GF-D8 (cell line): Measurements from ENCODE around the gene MAN1B1.
"Not testable (repeated sequence)": the region's sequence is repeated elsewhere in the genome, so short reads cannot be mapped to it uniquely, and the experiment has no call there.

Experiments used
- DNase-seq: peaks from one replicate; lab custom pipeline; 2025; lab: John Stamatoyannopoulos, UW

MAN1B1 gene

DNA sequence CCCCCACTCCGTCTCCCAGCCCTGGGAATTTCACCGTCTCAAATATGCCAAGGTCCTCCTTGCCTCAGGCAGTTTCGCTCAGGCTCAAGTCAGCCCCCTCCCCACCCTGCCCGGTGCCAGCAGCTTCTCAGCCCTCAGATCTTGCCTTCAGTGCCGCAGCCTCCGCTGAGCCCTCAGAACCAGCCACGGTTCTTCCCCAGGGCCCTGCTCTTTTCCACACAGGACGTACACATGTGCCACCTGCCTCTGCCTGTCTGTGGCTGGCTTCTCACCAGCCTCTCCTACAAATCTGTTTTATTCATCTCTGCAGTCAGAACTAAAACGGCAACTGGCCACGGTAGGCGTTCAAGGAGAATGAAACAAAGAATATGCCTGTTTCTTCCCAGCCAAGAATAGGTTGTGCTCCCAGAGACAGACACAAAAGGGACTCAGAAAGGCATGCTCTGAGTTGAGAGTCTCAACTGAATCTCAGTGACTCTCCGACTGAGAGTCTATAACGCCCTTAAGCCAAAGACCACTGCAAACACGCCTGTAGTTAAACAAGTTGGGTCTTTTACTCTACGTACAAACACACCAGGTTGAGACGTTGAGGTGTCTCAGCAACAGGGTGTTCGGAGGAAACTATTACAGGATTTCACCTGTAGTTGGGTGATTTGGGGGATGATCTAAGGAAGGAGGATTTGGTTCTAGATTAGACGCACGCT lies 41.5 kb downstream of the MAN1B1 start:
- DNase-seq, result no peak

DNA sequence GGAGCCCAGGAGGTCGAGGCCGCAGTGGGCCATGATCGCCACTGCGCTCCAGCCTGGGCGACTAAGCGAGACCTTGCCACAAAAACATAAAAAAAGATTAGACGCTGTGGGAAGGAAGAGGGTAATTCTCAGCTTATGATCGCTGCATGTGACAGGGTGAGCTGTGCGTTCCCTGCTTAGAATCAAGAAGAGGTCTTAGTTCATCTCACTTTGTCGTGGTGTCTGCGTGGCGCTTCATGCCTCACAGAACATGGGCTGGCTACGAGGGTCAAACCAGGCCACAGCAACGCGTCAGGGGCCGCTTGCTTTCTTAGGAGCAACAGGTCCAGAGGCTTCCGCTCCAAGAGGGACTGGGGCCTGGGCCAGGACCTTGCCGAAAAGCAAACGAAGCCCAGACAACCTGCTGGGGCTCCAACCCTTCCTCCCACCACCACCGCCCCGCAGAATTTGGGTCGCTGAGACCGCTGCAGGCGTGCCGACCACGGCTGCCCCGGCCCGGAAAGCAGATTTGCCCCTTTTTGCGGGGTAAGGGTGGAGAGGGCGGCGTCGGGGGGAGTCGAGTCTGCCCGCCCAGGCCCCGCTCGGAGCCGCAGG lies 42.2 kb downstream of the MAN1B1 start:
- no peak for DNase-seq

DNA sequence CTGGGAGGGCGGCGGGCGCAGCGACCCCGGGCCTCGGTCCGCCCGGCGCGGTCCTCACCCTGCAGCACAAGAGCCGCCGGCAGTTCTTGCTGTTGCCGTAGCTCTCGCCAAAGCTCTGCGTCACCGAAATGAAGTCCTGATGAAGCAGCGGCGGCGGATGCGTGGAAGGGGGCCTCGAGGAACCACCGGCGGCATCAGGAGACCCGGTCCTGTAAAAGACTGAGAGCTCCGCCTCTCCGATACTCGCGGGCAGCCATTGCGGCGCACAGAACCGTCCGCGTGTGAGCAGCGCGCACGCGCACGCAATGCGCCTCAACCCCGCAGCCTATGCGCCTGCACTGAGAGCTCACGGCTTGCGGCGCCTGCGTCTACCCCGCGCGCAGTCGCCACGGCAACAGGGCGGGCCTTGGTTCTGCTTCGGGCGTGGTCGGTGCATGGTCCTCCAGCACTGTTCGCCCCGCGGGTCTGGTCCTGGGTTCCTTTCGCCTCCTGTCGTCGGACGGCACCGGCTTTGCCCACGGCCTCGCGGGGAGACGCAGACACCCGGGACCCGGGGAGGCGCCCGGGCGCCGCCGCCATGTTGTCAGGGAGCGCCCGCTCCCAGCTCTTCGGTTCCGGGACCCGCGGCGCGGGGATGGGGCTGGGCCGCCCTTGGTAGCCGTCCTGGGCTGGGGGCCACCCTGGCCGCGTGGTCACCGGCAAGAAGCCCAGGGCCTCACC lies 42.8 kb downstream of the MAN1B1 start:
- DNase-seq, result peak; percentile 82

DNA sequence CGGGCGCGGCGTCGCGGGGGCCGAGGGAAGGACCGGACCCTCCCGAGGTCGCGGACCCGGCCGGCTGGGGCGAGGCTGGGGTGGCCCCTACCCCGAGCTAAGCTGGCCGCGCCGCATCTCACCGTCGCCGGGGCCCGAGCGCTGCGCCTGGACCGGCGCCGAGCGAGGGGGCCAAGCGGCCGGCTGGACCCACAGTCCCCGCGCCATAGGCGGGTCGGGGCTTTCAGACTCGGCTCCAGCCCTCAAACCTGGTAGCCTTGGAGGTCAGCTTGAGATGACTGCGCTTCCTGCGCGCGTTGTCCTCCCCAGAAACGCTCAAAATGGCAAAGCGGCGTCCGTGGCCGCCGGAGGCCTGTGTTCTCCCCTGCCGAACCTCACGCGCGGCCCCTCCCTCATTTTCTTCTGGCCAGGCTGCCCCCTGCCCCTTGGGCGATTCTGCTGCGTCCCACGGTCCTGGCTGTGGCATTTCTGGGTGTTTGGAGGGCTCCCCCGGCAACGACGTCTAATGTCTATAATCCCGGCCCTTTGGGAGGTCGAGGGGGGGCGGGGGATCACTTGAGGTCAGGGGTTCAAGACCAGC lies 43.5 kb downstream of the MAN1B1 start:
- DNase-seq, result no peak

DNA sequence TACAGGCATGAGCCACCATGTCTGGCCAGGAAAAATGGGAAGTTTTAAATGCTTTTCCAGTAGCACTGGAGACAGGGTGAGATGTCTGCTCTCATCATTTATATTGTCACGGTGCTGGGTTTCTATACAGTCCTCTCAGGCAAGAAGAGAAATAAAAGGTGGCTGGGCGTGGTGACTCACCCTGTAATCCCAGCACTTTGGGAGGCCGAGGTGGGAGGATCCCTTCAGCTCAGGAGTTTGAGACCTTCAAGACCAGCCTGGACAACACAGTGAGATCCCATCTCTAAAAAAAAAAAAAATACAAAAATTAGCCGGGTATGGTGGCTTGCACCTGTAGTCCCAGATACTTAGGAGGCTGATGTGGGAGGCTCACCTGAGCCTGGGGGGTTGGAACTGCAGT lies 47.4 kb downstream of the MAN1B1 start:
- no peak for DNase-seq

DNA sequence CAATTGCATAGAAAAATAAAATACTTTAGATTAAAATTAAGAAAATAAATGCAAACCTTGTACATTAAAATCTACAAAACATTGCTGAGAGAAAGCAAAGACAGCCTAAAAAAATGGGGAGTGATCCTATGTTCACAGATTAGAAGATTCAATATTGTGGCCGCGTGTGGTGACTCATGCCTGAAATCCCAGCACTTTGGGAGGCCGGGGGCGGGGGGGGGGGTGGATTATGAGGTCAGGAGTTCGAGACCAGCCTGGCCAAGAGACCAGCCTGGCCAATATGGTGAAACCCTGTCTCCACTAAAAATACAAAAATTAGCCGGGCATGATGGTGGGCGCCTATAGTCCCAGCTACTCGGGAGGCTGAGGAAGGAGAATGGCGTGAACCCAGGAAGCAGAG lies 48.4 kb downstream of the MAN1B1 start:
- DNase-seq, result not testable (repeated sequence)

DNA sequence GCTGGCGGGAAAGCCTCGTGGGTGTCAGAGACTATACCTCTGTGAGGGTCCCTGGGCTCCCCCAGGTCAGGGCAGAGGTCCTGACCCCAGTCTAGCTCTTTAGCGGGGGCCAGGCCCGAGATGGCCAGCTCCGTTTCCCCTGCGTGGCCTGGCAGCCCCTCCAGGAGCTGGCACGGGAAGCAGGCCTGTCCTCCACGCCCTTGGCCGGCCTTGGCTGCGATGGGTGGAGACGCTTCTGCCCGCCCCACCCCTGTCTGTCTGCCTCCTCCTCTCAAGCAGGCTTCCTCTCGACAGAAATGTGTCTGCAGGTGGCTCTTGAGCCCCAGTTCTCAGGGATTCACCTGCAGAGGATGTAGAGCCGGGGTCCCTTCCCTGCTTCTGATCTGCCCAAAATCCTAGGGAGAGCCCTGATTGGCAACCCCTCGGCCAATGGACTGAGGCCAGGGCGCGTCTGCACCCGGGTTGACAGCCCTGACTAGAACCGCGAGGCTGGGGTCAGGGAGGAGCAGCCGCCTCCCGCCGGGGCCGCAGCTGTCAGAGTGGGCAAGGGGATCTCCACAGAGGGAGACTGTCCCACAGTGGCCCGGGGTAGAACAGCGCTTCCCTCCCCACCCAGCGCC lies 49.6 kb downstream of the MAN1B1 start:
- no peak for DNase-seq

DNA sequence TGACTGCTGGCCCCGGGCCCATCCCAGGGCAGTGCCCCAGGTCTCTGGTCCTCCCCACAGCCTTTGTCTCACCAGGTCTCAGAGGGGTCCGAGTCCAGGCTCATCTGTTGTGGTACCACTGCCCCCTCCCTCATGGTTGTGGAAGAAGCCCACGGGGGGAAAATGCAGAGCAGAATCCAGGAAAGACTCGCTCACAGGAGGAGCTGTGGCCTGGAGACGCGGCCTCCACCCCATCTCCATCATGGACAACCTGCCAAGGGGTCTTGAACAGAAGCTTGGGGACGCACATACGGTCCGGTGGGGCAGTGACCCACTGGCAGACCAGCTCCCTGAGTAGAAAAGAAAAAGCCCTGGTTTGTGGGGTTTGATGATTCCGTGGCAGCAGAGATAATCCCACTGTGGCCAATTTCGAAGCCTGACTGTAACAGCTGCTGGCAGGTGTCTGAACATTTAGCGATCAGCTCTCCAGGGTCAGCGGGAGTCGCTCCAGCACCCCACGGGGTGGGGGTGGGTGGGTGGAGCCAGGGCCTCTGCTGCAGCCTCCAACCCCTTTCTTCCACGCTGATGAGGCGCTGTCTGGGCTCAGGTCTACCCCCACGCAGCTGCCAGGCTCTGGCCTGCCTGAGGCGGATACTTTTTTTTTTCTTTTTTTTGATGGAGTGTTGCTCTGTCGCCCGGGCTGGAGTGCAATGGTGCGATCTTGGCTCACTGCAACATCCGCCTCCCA lies 50.3 kb downstream of the MAN1B1 start:
- DNase-seq, result no peak

DNA sequence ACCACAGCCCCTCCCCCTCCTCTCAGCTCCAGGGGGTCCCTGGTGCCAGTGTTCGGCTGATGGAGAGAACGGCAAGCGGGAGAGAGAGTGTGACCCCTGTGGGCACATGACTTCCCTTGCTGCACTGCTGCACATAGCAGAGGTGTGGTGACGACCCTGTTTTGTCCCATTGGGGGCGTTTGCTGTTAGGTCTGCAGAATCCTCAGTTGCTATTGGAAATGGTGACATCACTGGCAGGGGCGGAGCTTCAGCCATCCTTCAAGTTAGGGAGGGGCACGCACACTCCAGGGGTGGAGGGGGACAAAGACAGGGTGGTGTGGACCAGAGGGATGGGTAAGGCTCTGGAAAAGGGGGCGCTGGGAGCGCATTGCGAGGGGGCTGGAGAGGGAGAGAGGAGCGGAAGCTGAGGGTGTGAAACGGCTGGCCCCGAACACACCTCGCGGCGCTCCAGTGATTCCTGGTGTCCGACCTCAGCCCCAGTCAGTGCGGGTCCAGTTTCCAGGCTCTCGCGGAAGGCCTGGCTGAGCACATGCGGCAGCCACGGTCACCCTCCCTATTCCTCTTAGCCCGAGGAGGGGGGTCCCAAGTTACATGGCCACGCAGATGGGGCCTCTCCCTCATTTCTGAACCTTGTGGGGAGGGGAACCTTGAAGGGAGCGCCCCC lies 51.4 kb downstream of the MAN1B1 start:
- no peak for DNase-seq

DNA sequence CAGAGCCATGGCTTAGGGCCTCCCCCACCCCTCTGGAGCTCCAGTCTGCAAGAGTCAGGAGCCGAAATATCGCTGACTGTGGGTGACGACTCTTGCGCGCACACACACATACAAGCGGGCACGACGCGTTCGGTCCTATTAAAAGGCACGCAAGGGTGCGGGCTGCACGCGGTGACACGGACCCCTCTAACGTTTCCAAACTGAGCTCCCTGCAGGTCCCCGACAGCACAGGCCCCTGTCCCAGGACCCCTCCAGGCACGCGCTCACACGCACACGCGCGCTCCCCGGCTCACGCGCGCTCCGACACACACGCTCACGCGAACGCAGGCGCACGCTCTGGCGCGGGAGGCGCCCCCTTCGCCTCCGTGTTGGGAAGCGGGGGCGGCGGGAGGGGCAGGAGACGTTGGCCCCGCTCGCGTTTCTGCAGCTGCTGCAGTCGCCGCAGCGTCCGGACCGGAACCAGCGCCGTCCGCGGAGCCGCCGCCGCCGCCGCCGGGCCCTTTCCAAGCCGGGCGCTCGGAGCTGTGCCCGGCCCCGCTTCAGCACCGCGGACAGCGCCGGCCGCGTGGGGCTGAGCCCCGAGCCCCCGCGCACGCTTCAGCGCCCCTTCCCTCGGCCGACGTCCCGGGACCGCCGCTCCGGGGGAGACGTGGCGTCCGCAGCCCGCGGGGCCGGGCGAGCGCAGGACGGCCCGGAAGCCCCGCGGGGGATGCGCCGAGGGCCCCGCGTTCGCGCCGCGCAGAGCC lies 52.1 kb downstream of the MAN1B1 start, which contains the start of gene GRIN1:
TSS of gene GRIN1 (plus strand) at position 433 of the 746 bp plus-strand sequence. CDS start 333 bp downstream, outside the sequence.
- DNase-seq, result no peak

DNA sequence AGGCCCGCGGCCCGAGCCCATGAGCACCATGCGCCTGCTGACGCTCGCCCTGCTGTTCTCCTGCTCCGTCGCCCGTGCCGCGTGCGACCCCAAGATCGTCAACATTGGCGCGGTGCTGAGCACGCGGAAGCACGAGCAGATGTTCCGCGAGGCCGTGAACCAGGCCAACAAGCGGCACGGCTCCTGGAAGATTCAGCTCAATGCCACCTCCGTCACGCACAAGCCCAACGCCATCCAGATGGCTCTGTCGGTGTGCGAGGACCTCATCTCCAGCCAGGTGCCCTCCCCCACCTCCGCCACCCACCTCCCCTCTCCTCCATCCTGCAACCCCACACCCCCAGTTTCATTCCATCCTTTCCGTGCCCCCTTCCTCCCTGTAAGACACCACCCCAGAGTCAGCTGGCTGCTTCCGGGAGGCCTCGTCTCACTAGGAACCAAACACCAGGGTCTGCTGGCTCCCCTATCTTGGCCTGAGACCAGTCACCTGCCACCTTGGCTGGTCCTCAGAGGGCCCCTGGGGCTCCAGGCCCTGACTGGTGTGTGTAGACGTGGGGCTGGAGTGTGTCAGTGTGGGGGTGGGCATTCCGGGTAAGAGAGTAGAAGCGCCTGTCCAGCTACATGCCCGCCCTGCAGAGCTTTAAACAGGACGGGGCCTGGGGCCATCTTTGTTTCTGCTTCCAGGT lies 52.8 kb downstream of the MAN1B1 start:
- DNase-seq, result no peak

DNA sequence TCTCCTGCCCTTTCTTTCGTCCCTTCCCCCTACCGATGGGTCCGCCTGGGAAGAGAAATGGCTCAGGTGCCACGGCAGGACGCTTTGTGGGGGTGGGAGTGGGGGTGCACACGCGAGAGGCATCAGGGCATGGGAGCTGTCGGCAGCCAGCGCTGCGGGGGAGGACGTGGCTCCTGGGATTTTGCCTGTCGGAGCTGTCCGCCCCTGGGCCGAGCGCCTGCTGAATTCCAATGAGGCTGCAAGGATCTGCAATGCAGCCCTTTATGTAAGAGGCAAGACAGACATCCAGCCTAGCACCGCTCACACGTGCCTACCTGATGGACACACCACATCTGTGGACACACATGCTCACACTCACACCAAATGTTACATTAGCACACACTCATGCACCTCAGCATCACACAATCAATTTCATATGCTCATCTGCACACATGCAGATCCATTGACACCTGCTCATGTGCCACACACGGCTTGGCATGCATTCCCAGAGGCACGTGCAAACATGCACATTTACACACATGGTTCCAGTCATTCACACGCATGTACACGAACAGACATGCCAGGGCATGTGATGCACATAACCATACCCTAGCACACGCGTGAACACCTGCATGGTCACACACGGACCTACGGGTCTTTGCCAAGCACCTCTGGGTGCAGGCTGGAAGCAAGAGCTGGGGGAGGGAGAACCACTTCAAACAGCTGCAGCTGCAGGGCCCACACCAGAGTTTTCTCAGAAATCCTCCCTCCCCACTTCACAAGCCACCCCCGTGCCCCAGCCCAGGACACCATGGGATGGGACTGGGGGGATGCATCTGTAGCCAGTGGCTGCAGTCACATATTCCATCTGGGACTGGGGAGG lies 53.6 kb downstream of the MAN1B1 start:
- no peak for DNase-seq

DNA sequence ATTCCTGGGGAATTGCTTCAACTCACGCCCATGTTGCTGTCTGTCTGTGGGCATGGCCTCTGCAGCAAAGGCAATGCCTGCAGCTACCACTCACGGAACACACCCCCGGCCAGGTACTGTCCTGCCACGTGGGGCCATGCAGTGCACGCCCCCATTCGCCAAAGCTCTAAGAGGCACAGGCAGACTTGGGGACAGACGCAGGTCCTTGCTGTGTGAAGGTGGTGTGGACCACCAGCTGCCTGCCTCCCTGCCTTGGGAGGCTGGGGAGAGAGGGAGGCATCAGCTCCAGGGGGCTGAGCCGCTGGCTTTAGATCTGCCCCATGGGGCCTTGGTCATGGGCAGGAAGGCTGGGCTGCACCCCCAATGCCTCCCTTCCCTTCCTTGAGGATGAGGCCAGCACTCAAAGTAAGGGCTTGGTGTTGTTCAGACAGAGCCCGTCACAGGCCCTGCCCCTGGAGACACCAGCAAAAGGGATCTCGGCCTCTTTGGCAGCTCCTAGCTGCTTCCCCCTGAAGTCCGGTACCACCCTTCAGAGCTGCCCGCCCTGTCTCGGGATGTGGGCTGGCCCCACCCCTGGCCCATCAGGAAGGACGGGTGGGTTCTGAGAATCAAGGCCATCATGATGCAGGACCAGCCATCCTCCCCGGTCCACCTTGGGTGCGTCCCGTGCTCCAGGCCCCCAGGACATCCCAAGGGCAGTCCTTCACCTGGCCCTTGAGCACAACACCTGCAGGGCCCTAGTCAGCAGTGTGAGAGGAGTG lies 54.4 kb downstream of the MAN1B1 start:
- no peak for DNase-seq

DNA sequence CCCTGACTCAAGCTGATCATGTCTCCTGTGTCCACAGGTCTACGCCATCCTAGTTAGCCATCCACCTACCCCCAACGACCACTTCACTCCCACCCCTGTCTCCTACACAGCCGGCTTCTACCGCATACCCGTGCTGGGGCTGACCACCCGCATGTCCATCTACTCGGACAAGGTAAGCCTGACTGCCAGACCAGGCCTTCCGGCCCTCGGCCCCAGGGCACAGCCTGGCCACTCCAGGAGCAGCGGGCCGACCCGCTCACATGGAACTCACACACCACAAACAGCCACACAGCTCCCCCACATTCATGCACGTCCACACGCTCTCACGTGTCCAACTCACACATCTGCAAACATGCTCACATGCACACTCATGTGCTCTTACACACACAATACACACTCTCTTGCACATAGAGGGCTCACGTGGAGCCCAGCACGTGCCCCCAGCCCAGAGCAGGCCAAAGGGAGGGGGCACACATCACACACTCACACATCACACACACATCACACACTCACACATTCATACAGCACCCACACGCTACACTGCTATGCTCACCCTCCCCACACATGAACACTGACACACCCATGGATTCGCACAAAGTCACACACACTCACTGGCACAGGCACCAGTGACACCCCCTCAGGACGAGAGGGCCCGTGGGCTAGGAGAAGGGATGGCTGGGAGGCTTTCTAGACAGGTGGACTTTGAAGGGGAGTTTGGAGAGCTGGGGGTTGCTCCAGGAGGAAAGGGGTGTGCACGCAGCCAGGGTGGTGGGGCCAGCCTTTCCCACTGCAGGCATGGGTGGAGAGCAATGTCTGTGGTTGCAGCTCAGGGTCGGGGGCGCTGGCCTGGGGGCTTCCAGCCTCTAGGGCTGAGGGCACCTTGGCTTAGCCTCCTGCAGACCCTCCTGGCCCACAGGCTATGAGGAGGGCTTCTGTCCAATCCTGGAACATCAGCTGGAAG lies 55.5 kb downstream of the MAN1B1 start:
- no peak for DNase-seq

DNA sequence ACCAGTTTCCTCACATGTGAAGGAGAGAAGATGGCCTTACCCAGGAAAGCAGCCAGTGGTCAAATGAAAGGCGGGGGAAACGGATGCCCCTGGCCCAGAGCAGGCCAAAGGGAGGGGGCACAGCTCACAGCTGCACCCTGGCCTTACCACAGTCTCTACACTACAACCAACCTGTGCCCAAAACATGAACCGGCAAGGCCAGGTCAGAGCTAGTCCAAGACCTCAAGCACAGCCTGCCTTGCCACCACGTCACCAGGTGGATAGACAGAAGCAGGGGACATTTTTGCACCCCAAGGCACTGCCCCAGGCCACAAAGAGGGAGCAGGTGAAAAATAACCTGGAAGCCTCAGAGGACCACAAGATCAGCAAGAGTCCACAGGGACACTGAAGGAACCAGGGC lies 56.7 kb downstream of the MAN1B1 start:
- DNase-seq, result no peak

DNA sequence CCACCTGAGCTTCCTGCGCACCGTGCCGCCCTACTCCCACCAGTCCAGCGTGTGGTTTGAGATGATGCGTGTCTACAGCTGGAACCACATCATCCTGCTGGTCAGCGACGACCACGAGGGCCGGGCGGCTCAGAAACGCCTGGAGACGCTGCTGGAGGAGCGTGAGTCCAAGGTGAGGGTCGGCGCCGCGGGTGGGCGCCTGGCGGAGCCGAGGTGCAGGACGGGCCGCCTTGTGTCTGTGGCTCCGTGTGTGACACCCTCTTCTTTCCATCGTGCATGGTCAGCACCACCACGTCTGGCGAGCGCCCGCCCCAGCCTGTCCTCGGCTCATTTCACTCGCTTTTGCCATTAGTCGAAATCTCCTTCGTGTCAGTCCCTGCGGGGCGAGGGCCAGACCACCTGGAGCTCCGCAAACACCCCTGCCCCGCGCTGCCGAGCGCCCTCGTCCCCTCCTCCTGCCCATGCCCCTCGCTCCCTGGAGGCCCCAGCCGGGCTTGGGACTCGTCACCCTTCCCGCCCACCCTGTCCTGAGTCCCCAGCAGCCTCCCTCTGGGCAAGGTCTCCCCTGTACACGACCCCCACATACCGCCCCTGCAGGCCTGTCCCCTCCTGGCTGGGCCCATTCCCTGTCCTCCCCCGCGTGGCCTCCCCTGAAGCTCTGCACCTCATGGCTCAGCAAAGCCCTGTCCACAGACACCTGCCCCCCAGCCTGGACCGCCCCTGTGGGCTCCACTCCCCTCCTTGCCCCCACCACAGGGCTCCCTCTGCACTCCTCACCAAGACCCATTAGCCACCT lies 59.1 kb downstream of the MAN1B1 start:
- no peak for DNase-seq
